ENCODE measurements around the gene FGD5.

Gene FGD5

GRCh38 chr3:14848906-14849305 lies 30.1 kb downstream of the FGD5 start:
- Histone ChIP-seq H3K79me2 (ENCODE audit: low read length) (no peaks in the 10 kb centered on the region), H3K9me2 (replicated peaks; ENCODE audit: insufficient read depth, low read length) (no peaks in the 10 kb centered on the region), H3K4me2 (ENCODE audit: low read depth, low read length) (no peak overlapping the region), H4K20me1 (ENCODE audit: insufficient read depth, low read length) (no peaks in the 10 kb centered on the region), H3K9me3 (replicated peaks; ENCODE audit: insufficient read depth, low read length) (no peaks in the 10 kb centered on the region), H3K27me3 (replicated peaks; ENCODE audit: insufficient read depth, low read length) (peaks cover 4% of the 10 kb centered on the region; the same call in 1 of the 2 replicates), H3K36me3 (replicated peaks; ENCODE audit: insufficient read depth, low read length) (no peaks in the 10 kb centered on the region), H3F3A (ENCODE audit: insufficient read depth, low read length) (no peaks in the 10 kb centered on the region), H3K9ac (ENCODE audit: low read length) (no peak overlapping the region), H3K27ac (ENCODE audit: low read length) (no peak overlapping the region), H2AFZ (ENCODE audit: low read length) (no peak overlapping the region), H3K4me3 (ENCODE audit: low read length) (no peak overlapping the region), H3K4me1 (ENCODE audit: low read length) (0 out of 2 replicates have a peak, but pooled peaks cover 6% of the 10 kb centered on the region)
- TF ChIP-seq EZH2phosphoT487 (IDR thresholded peaks at IDR 0.05; ENCODE audit: low read length): no peak
- TF ChIP-seq EZH2 (optimal IDR thresholded peaks at IDR 0.05; ENCODE audit: low read depth, low read length): no peak
- TF ChIP-seq CTCF (IDR thresholded peaks at IDR 0.05; ENCODE audit: low read length): no peak
- DNase-seq: no peak

- peaks cover 4% of the 10 kb centered on the region; the same call in 1 of the 2 replicates for H3K27me3 ChIP-seq (replicated peaks; ENCODE audit: insufficient read depth, low read length)
- no peak overlapping the region for H2AFZ ChIP-seq (ENCODE audit: low read length)
- TF ChIP-seq EZH2phosphoT487 (IDR thresholded peaks at IDR 0.05; ENCODE audit: low read length): no peak
- no peak for TF ChIP-seq CTCF (IDR thresholded peaks at IDR 0.05; ENCODE audit: low read length)
- no peak for TF ChIP-seq EZH2 (optimal IDR thresholded peaks at IDR 0.05; ENCODE audit: low read depth, low read length)
- H3K27ac ChIP-seq (ENCODE audit: low read length): no peak overlapping the region
- no peak for DNase-seq
- H3K9me2 ChIP-seq (replicated peaks; ENCODE audit: insufficient read depth, low read length): no peaks in the 10 kb centered on the region
- H3K4me1 ChIP-seq (ENCODE audit: low read length): 0 out of 2 replicates have a peak, but pooled peaks cover 6% of the 10 kb centered on the region
- no peak overlapping the region for H3K9ac ChIP-seq (ENCODE audit: low read length)
- H3K36me3 ChIP-seq (replicated peaks; ENCODE audit: insufficient read depth, low read length): no peaks in the 10 kb centered on the region
- H3K4me2 ChIP-seq (ENCODE audit: low read depth, low read length): no peak overlapping the region
- no peak overlapping the region for H3K4me3 ChIP-seq (ENCODE audit: low read length)
- no peaks in the 10 kb centered on the region for H3K79me2 ChIP-seq (ENCODE audit: low read length)
- H3K9me3 ChIP-seq (replicated peaks; ENCODE audit: insufficient read depth, low read length): no peaks in the 10 kb centered on the region
- no peaks in the 10 kb centered on the region for H4K20me1 ChIP-seq (ENCODE audit: insufficient read depth, low read length)
- H3F3A ChIP-seq (ENCODE audit: insufficient read depth, low read length): no peaks in the 10 kb centered on the region
Observed at GRCh38 chr3:14849638-14850230, 31.0 kb downstream of the FGD5 start.

- H3K9ac ChIP-seq (ENCODE audit: low read length): no peak overlapping the region
- DNase-seq: no peak
- TF ChIP-seq EZH2phosphoT487 (IDR thresholded peaks at IDR 0.05; ENCODE audit: low read length): no peak
- no peak for TF ChIP-seq CTCF (IDR thresholded peaks at IDR 0.05; ENCODE audit: low read length)
- no peak for TF ChIP-seq EZH2 (optimal IDR thresholded peaks at IDR 0.05; ENCODE audit: low read depth, low read length)
- H3K9me3 ChIP-seq (replicated peaks; ENCODE audit: insufficient read depth, low read length): no peaks in the 10 kb centered on the region
- H3K36me3 ChIP-seq (replicated peaks; ENCODE audit: insufficient read depth, low read length): no peaks in the 10 kb centered on the region
- no peaks in the 10 kb centered on the region for H3F3A ChIP-seq (ENCODE audit: insufficient read depth, low read length)
- no peak overlapping the region for H3K4me2 ChIP-seq (ENCODE audit: low read depth, low read length)
- H3K27ac ChIP-seq (ENCODE audit: low read length): no peak overlapping the region
- no peaks in the 10 kb centered on the region for H3K79me2 ChIP-seq (ENCODE audit: low read length)
- H3K4me3 ChIP-seq (ENCODE audit: low read length): no peak overlapping the region
- H3K9me2 ChIP-seq (replicated peaks; ENCODE audit: insufficient read depth, low read length): no peaks in the 10 kb centered on the region
- H4K20me1 ChIP-seq (ENCODE audit: insufficient read depth, low read length): no peaks in the 10 kb centered on the region
- H3K4me1 ChIP-seq (ENCODE audit: low read length): 0 out of 2 replicates have a peak, but pooled peaks cover 6% of the 10 kb centered on the region
- no peak overlapping the region for H2AFZ ChIP-seq (ENCODE audit: low read length)
- H3K27me3 ChIP-seq (replicated peaks; ENCODE audit: insufficient read depth, low read length): no peaks in the 10 kb centered on the region; the same call in 1 of the 2 replicates
Observed at GRCh38 chr3:14852058-14852594, 33.4 kb downstream of the FGD5 start.
